COLO668 (cell line): ENCODE measurements around the gene RSU1.

Experiments used
- DNase-seq: peaks from one replicate; lab custom pipeline; 2025; ENCODE audit not compliant: unreplicated experiment; lab: John Stamatoyannopoulos, UW

Gene RSU1

DNA sequence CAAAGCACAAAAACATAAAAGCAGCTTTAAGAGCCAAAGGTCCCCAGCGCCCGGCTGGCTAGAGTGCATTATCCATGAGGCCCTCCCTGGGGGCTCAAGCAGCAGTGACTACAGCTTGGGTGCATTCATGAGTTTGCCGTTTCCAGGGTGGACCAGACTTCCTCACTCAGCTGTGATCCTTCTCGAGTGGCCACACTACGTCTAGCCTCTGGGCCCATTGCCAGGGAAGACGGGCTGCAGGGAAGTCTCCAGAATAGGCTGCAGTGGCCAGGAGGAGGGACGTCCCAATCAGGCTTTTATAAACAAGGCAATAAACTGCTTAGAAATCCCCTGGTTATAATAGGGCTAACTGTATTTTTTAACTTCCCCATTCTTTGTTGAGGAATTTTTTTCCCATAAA lies 206.2 kb downstream of the RSU1 start:
- DNase-seq = no peak

GRCh38 chr10:16609211-16609610 lies 208.0 kb downstream of the RSU1 start:
- DNase-seq = no peak

DNA sequence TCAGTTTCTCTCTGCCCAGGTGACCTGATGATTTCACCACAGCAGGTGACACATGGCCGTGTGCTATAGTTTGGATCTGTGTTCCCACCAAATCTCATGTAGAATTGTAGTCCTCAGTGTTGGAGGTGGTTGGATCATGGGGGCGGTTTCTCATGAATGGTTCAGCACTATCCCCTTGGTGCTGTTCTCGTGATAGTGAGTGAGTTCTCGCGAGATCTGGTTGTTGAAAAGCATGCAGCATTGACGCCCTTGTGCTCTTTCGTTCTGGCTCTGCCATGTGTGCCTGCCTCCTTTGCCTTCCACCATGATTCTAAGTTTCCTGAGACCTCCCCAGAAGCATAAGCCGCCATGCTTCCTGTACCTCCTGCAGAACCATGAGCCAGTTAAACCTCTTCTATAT lies 210.3 kb downstream of the RSU1 start:
- no peak for DNase-seq

- DNase-seq = no peak
These were observed 210.8 kb downstream of the RSU1 start for GRCh38 chr10:16606421-16606820.

DNA sequence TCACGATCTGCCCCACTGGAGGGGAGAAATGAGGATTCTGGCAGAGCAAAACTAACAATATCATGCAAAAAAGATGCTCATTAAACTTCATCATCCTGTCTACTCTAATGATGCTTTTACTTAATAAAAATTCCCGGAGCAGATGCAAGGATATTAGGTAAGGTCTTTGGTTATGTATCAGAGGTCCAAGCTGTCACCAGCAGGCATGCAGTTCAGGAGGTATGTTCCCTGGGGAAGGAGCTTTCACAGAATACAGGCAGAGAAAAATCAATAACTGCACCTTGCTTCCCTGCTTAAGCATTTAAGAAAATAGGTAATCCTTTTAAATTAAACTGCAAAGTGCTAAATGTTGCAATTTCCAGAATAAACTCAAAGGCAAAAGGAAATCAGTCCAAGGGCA lies 213.9 kb downstream of the RSU1 start:
- no peak for DNase-seq

DNA sequence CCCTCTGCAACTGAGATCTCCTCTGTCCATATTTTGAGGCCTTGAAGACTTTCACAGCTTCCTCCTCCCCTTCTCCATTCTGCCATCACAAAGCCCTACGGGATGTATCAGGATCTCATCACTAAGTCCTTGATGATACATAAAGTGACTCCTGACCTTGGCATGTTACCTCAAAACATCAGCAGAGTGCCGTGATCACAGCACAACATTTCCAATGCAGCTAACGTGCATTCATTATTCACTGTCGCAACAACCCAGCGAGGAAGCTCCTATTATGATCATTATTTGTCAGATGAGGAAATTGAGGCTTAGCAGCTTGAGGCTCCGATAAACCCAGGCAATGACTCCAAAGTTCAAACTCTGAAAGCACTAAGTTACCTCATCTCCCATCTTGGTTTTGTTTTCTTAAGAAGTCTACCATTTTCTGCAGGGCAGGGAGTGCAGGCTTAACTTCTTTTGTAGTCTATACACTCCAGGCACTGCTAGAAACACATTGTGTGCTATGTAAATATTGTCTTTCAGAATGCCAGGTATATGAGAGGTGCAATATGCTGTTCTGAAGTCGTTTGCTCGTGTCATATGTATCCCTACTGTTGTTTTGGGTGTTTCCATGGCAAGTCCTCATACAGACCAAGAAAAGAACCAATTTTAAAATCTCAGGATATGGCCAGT lies 215.0 kb downstream of the RSU1 start:
- DNase-seq = no peak

- DNase-seq = no peak
These were observed 217.6 kb downstream of the RSU1 start for GRCh38 chr10:16599662-16600061.

- DNase-seq = no peak
These were observed 219.6 kb downstream of the RSU1 start for GRCh38 chr10:16597656-16598055.

GRCh38 chr10:16592378-16592777 lies 224.8 kb downstream of the RSU1 start:
- DNase-seq = no peak

- DNase-seq = no peak
These were observed 230.7 kb downstream of the RSU1 start for GRCh38 chr10:16586358-16587138.

GRCh38 chr10:16585103-16585502 lies 232.1 kb downstream of the RSU1 start:
- no peak for DNase-seq

- no peak for DNase-seq
These were observed 233.8 kb downstream of the RSU1 start for GRCh38 chr10:16583382-16583781.

DNA sequence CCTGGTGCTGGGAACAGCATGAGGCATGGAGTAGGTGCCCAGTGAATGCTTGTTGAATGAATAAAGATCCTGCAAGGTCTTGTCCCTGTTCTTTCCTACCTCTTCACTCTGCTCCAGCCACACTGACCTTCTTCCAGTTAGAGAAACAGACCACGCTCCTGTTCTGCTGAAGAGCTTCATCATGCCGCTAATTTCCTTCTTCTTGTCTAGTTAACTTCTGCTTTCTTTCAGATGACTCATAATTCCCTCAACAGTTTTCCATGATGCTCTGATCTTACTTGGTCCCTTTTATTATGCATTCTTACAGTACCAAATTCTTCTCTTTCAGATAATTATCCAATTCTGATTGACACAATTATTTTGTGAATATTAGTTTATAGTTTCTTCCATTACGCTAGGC lies 236.0 kb downstream of the RSU1 start:
- DNase-seq = no peak

GRCh38 chr10:16570731-16571130 lies 246.5 kb downstream of the RSU1 start:
- no peak for DNase-seq

DNA sequence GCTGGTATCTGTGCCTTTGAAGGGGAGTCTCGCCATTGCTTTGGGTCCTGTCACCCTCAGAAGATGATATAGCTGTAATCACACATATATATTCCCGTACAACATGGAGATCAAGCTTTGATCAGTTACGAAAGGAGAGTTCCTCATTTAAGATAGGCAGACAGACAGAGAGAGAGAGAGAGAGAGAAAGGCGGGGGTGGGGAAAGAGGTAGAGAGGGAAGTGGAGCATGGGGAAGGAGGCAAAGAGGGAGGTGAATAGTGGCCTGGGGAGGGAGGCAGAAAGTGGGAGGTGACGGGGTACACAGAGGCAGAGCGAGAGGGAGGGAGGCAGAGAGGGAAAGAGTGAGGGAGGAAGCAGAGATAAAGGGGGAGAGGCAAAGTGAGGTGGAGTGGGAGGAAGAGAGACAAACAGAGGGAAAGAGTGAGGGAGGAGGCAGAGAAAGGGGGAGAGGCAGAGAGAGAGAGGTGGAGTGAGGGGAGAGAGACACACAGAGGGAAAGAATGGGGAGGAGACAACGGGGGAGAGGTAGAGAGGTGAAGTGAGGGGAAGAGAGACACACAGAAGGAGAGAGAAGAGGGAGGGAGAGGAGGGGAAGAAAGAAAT lies 250.9 kb downstream of the RSU1 start:
- no peak for DNase-seq

DNA sequence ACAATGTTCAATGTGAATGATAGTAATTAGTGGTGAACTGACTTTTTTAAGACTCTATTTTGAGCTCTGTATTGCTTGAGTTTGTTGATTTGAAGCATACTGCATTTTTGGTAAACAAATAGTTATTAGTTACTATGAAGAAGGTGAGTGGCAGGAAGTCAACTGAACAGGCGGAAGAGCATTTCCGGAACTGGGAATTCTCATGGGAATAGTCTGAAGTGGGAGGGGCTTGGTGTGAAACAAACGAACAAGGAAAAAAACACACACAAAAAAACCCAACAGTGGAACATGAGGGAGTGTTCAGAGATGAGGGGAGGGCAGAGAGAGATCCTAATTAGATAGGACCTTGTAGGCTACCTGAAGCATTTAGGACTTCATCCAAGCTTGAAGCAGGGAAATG lies 251.6 kb downstream of the RSU1 start:
- DNase-seq = no peak

DNA sequence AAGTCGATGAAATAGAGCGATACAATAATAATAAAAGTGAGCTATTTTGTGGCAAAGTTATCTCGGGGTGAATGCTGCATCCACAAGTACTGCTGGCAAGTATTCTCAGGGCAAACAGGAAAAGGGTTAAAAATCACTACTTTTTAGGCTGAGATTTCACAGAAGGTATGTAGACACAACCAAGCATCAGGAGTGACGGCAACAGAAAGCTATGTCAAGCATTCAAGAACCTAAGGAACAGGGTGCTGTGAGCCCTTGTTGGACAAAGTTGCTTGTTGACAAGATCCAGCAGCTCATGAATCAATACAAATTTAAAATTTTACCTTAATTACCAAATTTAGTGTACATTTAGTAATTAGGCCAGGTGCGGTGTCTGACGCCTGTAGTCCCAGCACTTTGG lies 254.3 kb downstream of the RSU1 start:
- DNase-seq = no peak

- no peak for DNase-seq
These were observed 257.9 kb downstream of the RSU1 start for GRCh38 chr10:16559236-16559773.

- DNase-seq = no peak
These were observed 269.3 kb downstream of the RSU1 start for GRCh38 chr10:16547973-16548372.

GRCh38 chr10:16545116-16545736 lies 272.0 kb downstream of the RSU1 start:
- no peak for DNase-seq

GRCh38 chr10:16544591-16544990 lies 272.6 kb downstream of the RSU1 start:
- DNase-seq = no peak

GRCh38 chr10:16544099-16544498 lies 273.1 kb downstream of the RSU1 start:
- DNase-seq = no peak
